ENCODE measurements around the gene MKKS.

DNA sequence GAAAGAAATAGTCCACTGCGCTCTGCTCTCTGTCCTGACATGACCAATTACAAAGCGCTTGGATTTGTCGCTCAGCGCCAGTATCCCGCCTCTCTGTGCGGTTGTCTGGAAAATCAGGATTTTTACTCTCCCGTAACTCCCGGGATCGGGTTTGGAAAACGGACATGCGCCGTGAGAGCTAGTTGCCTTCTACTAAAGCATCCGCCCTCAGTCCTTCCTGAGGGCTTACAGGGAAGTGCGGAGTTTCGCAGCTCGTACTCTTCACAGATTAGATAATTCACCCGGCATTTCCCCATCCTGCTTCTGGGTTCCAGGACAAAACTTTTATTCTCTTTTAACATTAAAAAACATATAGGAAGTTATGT lies 427 bp upstream of the MKKS start:
- no peak; the same call in 1 of the 2 replicates for TF ChIP-seq FOXJ3 (CRISPR knock-in tag; IDR thresholded peaks at IDR 0.05)
- TF ChIP-seq, protein P1, sequence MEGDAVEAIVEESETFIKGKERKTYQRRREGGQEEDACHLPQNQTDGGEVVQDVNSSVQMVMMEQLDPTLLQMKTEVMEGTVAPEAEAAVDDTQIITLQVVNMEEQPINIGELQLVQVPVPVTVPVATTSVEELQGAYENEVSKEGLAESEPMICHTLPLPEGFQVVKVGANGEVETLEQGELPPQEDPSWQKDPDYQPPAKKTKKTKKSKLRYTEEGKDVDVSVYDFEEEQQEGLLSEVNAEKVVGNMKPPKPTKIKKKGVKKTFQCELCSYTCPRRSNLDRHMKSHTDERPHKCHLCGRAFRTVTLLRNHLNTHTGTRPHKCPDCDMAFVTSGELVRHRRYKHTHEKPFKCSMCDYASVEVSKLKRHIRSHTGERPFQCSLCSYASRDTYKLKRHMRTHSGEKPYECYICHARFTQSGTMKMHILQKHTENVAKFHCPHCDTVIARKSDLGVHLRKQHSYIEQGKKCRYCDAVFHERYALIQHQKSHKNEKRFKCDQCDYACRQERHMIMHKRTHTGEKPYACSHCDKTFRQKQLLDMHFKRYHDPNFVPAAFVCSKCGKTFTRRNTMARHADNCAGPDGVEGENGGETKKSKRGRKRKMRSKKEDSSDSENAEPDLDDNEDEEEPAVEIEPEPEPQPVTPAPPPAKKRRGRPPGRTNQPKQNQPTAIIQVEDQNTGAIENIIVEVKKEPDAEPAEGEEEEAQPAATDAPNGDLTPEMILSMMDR (IDR thresholded peaks at IDR 0.05): no peak
